ENCODE measurements around the gene PLEKHH1.
A peak's percentile ranks its signal among the peaks of the same experiment; 100 is the strongest.
"Not testable (repeated sequence)": the region's sequence is repeated elsewhere in the genome, so short reads cannot be mapped to it uniquely, and the experiment has no call there.

PLEKHH1 gene

GRCh38 chr14:67583711-67584644 lies 50.9 kb downstream of the PLEKHH1 start:
- DNase-seq (ENCODE audit: low spot score) = peak; percentile 58

DNA sequence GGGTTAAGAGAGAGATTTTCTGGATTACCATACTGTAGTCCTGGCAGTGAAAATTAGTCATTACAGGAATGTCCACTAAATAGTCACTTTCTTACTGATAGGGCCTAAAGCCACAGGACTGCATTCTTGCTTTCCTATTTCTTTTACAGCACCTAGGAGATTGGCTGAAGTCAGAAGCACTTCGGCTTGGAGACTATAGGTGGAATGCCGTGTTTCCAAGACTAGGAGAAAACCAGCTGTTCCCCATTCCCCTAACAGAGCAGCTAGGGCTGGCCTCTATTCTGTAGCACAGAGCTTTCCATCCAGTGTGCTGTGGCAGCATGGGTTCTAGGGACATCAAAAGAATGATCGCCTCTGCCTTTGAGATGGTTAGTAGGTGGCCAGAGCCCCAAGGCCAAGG lies 51.9 kb downstream of the PLEKHH1 start:
- DNase-seq (ENCODE audit: low spot score) = no peak

- no peak for DNase-seq (ENCODE audit: low spot score)
These were observed 53.3 kb downstream of the PLEKHH1 start for GRCh38 chr14:67586369-67586768.

GRCh38 chr14:67589204-67589770 lies 56.2 kb downstream of the PLEKHH1 start:
- DNase-seq (ENCODE audit: low spot score) = no peak

- DNase-seq (ENCODE audit: low spot score) = not testable (repeated sequence)
These were observed 60.6 kb downstream of the PLEKHH1 start for GRCh38 chr14:67593650-67594049.

- DNase-seq (ENCODE audit: low spot score) = no peak
These were observed 62.3 kb downstream of the PLEKHH1 start for GRCh38 chr14:67595392-67595791.

- peak; percentile 88 for DNase-seq (ENCODE audit: low spot score)
These were observed 66.8 kb downstream of the PLEKHH1 start, which contains the start of gene PIGH for GRCh38 chr14:67599698-67600561. Gene PIGH (minus strand): TSS chr14:67600268. CDS start chr14:67600203, 65 bp downstream.

GRCh38 chr14:67600562-67600974 lies 67.5 kb downstream of the PLEKHH1 start:
- not testable (repeated sequence) for DNase-seq (ENCODE audit: low spot score)

GRCh38 chr14:67602076-67602475 lies 69.0 kb downstream of the PLEKHH1 start:
- no peak for DNase-seq (ENCODE audit: low spot score)

- DNase-seq (ENCODE audit: low spot score) = peak; percentile 76
These were observed 70.0 kb downstream of the PLEKHH1 start for GRCh38 chr14:67602995-67603545.

- DNase-seq (ENCODE audit: low spot score) = no peak
These were observed 74.6 kb downstream of the PLEKHH1 start for GRCh38 chr14:67607646-67608045.

GRCh38 chr14:67609642-67610310 lies 76.7 kb downstream of the PLEKHH1 start:
- DNase-seq (ENCODE audit: low spot score) = no peak

GRCh38 chr14:67610491-67610890 lies 77.4 kb downstream of the PLEKHH1 start:
- no peak for DNase-seq (ENCODE audit: low spot score)

DNA sequence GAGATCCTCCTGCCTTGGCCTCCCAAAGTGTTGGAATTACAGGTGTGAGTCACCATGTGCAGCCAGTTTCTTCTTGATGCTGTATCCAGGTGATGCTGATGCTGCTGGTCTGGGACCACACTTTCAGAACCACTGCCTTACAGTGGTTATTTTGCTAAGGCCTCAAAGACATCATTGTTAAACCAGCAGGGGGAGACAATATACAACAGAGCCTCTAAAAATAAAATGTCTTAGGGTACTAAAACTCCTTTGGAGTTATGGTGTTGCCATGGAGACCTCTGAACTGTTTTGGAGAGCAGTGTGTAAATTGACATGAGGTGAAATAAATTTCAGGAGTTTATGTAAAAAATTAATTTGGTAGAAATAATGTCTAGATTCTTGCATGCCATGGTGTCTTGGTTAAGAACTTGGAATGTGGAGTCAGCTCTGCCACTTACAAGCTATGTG lies 85.5 kb downstream of the PLEKHH1 start:
- DNase-seq (ENCODE audit: low spot score) = peak; percentile 85

GRCh38 chr14:67619446-67620216 lies 86.5 kb downstream of the PLEKHH1 start, which contains the start of gene ARG2:
Gene ARG2 (plus strand): TSS chr14:67619920. CDS start chr14:67619978, 58 bp downstream.
- DNase-seq (ENCODE audit: low spot score) = peak; percentile 86

DNA sequence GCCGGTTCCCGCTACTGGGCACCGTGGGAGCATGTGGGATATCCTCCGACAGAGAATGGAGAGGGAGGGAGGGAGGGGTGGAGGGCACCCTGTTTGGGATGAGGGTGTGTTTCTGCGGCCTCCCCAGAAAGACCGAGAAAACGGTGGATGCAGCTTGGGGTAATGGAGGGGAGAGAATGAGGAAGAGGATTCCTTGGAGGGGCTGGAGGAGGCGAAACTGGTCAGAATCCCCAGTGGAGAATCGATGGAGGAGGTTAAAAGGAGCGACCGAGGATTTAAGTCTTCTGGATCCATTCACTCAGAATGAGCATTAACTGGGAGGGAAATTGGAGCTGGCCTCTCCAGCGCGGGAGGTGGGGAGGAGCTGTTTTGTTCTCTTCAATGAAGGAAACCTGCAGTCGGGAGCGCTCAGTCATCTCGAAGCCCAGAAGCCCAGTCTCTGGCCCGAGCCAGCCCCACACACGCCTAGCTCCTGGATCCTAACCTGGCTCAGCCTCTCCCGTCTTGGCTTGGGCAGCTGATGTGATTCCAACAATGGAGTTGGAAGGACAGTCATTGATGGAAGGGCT lies 87.2 kb downstream of the PLEKHH1 start:
- DNase-seq (ENCODE audit: low spot score) = no peak

- DNase-seq (ENCODE audit: low spot score) = peak; percentile 52
These were observed 89.6 kb downstream of the PLEKHH1 start for GRCh38 chr14:67622675-67623074.

DNA sequence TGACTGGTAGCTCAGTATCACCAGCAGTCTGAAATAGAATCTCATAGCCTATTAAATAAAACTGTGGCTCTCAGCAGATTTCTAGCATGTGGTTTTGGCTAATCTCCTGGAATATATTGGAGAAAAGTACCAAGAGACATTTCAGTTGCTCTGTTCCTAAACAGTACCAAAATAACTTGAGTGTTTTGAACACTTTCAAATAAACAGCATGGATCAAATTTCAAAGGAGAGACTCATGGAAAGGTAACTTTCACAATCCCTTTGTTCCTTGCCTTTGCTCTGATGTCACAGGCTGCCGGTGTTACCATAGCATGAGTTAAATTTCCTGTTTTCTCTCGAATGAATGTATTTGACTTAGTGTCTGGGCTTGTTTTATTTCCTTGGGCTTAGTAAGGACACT lies 90.0 kb downstream of the PLEKHH1 start:
- no peak for DNase-seq (ENCODE audit: low spot score)

DNA sequence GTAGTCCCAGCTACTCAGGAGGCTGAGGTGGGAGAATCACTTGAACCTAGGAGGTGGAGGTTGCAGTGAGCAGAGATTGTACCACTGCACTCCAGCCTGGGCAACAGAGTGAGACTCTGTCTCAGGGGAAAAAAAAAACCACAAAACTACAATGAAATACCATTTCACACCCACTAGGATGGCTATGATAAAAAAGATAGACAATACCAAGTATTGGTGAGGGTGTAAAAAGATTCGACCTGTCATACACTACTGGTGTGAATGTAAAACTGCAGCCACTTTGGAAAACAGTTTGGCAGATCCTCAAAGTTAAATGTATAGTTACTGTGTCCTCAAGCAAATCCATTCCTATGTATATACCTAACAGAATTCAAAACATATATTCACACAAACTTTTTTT lies 93.0 kb downstream of the PLEKHH1 start:
- DNase-seq (ENCODE audit: low spot score) = not testable (repeated sequence)

GRCh38 chr14:67627519-67627918 lies 94.4 kb downstream of the PLEKHH1 start:
- no peak for DNase-seq (ENCODE audit: low spot score)

Data from NAMALWA (cell line).